ENCODE data around the gene GARNL3.

DNA sequence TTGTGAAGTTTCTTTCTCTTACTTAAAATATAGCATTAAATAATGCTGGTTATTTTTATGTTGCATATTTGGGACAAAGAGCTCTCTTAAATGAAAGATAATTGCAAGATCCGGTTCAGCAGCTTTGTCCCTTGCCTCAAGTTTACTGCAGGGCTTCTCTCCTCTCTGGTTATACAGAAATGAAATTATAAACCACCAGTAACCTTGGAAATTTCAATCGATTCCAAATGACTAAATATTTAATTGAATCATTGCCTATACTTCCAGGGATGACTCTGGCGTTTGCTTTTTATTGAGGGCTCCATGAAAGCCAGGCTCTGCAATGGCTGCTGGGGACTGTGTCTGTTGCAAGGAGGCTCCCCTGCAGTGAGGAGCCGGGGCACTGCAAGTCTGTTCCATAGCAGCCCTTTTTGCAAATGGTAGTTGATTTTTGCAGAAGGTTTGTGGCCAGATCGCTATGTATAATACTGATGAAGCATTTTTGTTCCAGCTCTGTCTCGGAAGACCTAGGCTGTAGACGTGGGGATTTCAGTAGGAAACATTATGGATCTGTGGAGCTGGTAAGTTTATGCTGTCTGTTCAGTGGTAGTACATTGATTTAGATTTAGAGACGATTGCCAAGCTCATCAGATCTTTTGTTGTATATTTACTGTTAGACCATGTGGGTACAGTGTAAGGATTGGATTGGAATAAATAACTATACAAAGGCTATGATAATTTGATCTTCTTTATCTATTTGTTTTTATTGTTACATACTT is at the start of gene GARNL3:
- TF ChIP-seq SMAD1 (CRISPR knock-in tag; IDR thresholded peaks at IDR 0.05; ENCODE audit: borderline replicate concordance, low read depth): no peak
- no peak for TF ChIP-seq ZNF598 (CRISPR knock-in tag; IDR thresholded peaks at IDR 0.05; ENCODE audit: borderline replicate concordance)
- TF ChIP-seq ZNF232 (CRISPR knock-in tag; IDR thresholded peaks at IDR 0.05; ENCODE audit: borderline replicate concordance): no peak
- TF ChIP-seq TCF7 (IDR thresholded peaks at IDR 0.05; ENCODE audit: low read depth): no peak
- TF ChIP-seq ATF7 (IDR thresholded peaks at IDR 0.05): no peak
- TF ChIP-seq ATF7 (CRISPR knock-in tag; IDR thresholded peaks at IDR 0.05): no peak
- TF ChIP-seq, protein P1, sequence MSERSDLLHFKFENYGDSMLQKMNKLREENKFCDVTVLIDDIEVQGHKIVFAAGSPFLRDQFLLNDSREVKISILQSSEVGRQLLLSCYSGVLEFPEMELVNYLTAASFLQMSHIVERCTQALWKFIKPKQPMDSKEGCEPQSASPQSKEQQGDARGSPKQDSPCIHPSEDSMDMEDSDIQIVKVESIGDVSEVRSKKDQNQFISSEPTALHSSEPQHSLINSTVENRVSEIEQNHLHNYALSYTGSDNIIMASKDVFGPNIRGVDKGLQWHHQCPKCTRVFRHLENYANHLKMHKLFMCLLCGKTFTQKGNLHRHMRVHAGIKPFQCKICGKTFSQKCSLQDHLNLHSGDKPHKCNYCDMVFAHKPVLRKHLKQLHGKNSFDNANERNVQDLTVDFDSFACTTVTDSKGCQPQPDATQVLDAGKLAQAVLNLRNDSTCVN (CRISPR knock-in tag; IDR thresholded peaks at IDR 0.05; ENCODE audit: borderline replicate concordance): no peak
- no peak for TF ChIP-seq MTF2 (CRISPR knock-in tag; IDR thresholded peaks at IDR 0.05; ENCODE audit: borderline replicate concordance)
- no peak for TF ChIP-seq ZNF530 (CRISPR knock-in tag; IDR thresholded peaks at IDR 0.05; ENCODE audit: low read depth)
- TF ChIP-seq ZBTB3 (CRISPR knock-in tag; IDR thresholded peaks at IDR 0.05; ENCODE audit: borderline replicate concordance, low read depth): no peak
- TF ChIP-seq FOXO1 (CRISPR knock-in tag; IDR thresholded peaks at IDR 0.05): no peak
- no peak for TF ChIP-seq ZKSCAN1 (IDR thresholded peaks at IDR 0.05; ENCODE audit: low read length)
- no peak for TF ChIP-seq EP300 (IDR thresholded peaks at IDR 0.05; ENCODE audit: low read depth in 2 of 2, low read length in 2 of 2)
- TF ChIP-seq EP300 (CRISPR knock-in tag; IDR thresholded peaks at IDR 0.05; ENCODE audit: borderline replicate concordance): no peak
- TF ChIP-seq, protein P2, sequence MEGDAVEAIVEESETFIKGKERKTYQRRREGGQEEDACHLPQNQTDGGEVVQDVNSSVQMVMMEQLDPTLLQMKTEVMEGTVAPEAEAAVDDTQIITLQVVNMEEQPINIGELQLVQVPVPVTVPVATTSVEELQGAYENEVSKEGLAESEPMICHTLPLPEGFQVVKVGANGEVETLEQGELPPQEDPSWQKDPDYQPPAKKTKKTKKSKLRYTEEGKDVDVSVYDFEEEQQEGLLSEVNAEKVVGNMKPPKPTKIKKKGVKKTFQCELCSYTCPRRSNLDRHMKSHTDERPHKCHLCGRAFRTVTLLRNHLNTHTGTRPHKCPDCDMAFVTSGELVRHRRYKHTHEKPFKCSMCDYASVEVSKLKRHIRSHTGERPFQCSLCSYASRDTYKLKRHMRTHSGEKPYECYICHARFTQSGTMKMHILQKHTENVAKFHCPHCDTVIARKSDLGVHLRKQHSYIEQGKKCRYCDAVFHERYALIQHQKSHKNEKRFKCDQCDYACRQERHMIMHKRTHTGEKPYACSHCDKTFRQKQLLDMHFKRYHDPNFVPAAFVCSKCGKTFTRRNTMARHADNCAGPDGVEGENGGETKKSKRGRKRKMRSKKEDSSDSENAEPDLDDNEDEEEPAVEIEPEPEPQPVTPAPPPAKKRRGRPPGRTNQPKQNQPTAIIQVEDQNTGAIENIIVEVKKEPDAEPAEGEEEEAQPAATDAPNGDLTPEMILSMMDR (CRISPR knock-in tag; IDR thresholded peaks at IDR 0.05): no peak
- TF ChIP-seq NCOR1 (IDR thresholded peaks at IDR 0.05; ENCODE audit: borderline replicate concordance, low read length): no peak
